HepG2 (cell line): ENCODE data around the gene EP300. TPM values are rescaled to one million over a fixed set of nuclear protein-coding genes. Genes with fewer than 3 reads are reported as not detected.
A peak's percentile ranks its signal among the peaks of the same experiment; 100 is the strongest.

Source experiments
- BCL3 ChIP-seq: sonication (generic); formaldehyde crosslinking; IDR thresholded peaks from 2 replicates; pipeline ENCODE4 v1.5.1; 2020; ENCODE audit warnings: mild to moderate bottlenecking, missing genetic modification reagents, moderate library complexity
- CBX5 ChIP-seq: sonication (generic); formaldehyde crosslinking; IDR thresholded peaks from 2 replicates; pipeline ENCODE4 v1.4.0; 2020; ENCODE audit warnings: missing genetic modification reagents, borderline replicate concordance
- CCDC6 ChIP-seq: sonication (generic); formaldehyde crosslinking; IDR thresholded peaks from 2 replicates; pipeline ENCODE4 v1.8.1; 2022; ENCODE audit warnings: mild to moderate bottlenecking, missing genetic modification reagents, moderate library complexity
- ELF1 ChIP-seq: sonication (generic); formaldehyde crosslinking; IDR thresholded peaks from 2 replicates; pipeline ENCODE4 v1.4.0; 2020; ENCODE audit warnings: missing genetic modification reagents
- FOXA3 ChIP-seq: IDR thresholded peaks from 2 replicates; pipeline ENCODE4 v1.6.1; 2016; ENCODE audit warnings: missing genetic modification reagents, missing compliant biosample characterization
- KAT8 ChIP-seq: IDR thresholded peaks from 2 replicates; pipeline ENCODE4 v1.6.1; 2016; ENCODE audit warnings: missing genetic modification reagents, missing compliant biosample characterization
- MXD3 ChIP-seq: IDR thresholded peaks from 2 replicates; pipeline ENCODE4 v1.6.1; 2016; ENCODE audit warnings: mild to moderate bottlenecking, missing biosample characterization, missing genetic modification reagents
- NFKB2 ChIP-seq: sonication (generic); formaldehyde crosslinking; IDR thresholded peaks from 2 replicates; pipeline ENCODE4 v1.4.0; 2020; ENCODE audit warnings: missing genetic modification reagents, borderline replicate concordance
- PHF20 ChIP-seq: sonication (generic); formaldehyde crosslinking; IDR thresholded peaks from 2 replicates; pipeline ENCODE4 v1.5.0; 2020; ENCODE audit warnings: mild to moderate bottlenecking, missing genetic modification reagents
- RXRA ChIP-seq: sonication (generic); formaldehyde crosslinking; IDR thresholded peaks from 2 replicates; pipeline ENCODE4 v1.5.1; 2020; ENCODE audit warnings: missing genetic modification reagents
- TARDBP ChIP-seq: sonication (generic); formaldehyde crosslinking; IDR thresholded peaks from 2 replicates; pipeline ENCODE4 v1.8.0; 2022; ENCODE audit warnings: mild to moderate bottlenecking, missing genetic modification reagents
- U2AF2 ChIP-seq: fragments of 200-400 bp; formaldehyde crosslinking; IDR thresholded peaks from 2 replicates; pipeline ENCODE4 v1.6.1; 2017; ENCODE audit warnings: low read depth, mild to moderate bottlenecking, low read length
- ZFP37 ChIP-seq: sonication (generic); formaldehyde crosslinking; IDR thresholded peaks from 2 replicates; pipeline ENCODE4 v1.4.0; 2020; ENCODE audit warnings: missing genetic modification reagents, borderline replicate concordance
- ZFYVE20 ChIP-seq: sonication (generic); formaldehyde crosslinking; IDR thresholded peaks from 2 replicates; pipeline ENCODE4 v1.8.0; 2023; ENCODE audit warnings: low read depth, mild to moderate bottlenecking, moderate library complexity, missing genetic modification reagents, borderline replicate concordance
- ZNF281 ChIP-seq: sonication (generic); formaldehyde crosslinking; IDR thresholded peaks from 2 replicates; pipeline ENCODE4 v1.4.0; 2020; ENCODE audit warnings: missing genetic modification reagents, borderline replicate concordance
- ZNF30 ChIP-seq: sonication (generic); formaldehyde crosslinking; IDR thresholded peaks from 2 replicates; pipeline ENCODE4 v1.5.0; 2020; ENCODE audit warnings: mild to moderate bottlenecking, missing genetic modification reagents
- ZNF552 ChIP-seq: sonication (generic); formaldehyde crosslinking; IDR thresholded peaks from 2 replicates; pipeline ENCODE4 v1.9.0; 2022; ENCODE audit warnings: missing genetic modification reagents, mild to moderate bottlenecking, borderline replicate concordance
- ZNF619 ChIP-seq: sonication (generic); formaldehyde crosslinking; IDR thresholded peaks from 2 replicates; pipeline ENCODE4 v1.4.0; 2020; ENCODE audit warnings: mild to moderate bottlenecking, missing genetic modification reagents
- ZNF724P ChIP-seq: sonication (generic); formaldehyde crosslinking; IDR thresholded peaks from 2 replicates; pipeline ENCODE4 v1.8.0; 2022; ENCODE audit warnings: missing genetic modification reagents, borderline replicate concordance
- ZNF772 ChIP-seq: sonication (generic); formaldehyde crosslinking; IDR thresholded peaks from 2 replicates; pipeline ENCODE4 v1.5.0; 2020; ENCODE audit warnings: mild to moderate bottlenecking, missing genetic modification reagents
- ZNF891 ChIP-seq: sonication (generic); formaldehyde crosslinking; IDR thresholded peaks from 2 replicates; pipeline ENCODE4 v1.5.0; 2020; ENCODE audit warnings: mild to moderate bottlenecking, missing genetic modification reagents
- ZSCAN21 ChIP-seq: sonication (generic); formaldehyde crosslinking; IDR thresholded peaks from 2 replicates; pipeline ENCODE4 v1.8.0; 2022; ENCODE audit warnings: mild to moderate bottlenecking, missing genetic modification reagents, moderate library complexity, borderline replicate concordance
- ZUFSP ChIP-seq: sonication (generic); formaldehyde crosslinking; IDR thresholded peaks from 2 replicates; pipeline ENCODE4 v1.9.0; 2021; ENCODE audit warnings: missing genetic modification reagents, mild to moderate bottlenecking, borderline replicate concordance
- polyA plus RNA-seq, 8 experiments: library from polyadenylated mRNA; depleted of rRNA in 3 of 8; stranded (reverse) in 7 of 8; unstranded in 1 of 8; fragments of >200 nt; fragmentation: Illumina TruSeq in 4 of 8; extraction: Trizol in 4 of 8; gene quantifications; 2 replicates each; pipeline versions ENCODE4 v1.2.1 to v1.2.3, GENCODE V29; 2011 to 2016; ENCODE audit warnings: low read depth in 4 of 8, missing spikeins in 1 of 8, mixed read lengths in 1 of 8; ENCODE audit not compliant: insufficient read depth in 1 of 8
- total RNA-seq, 5 experiments: library from RNA; depleted of rRNA; stranded (reverse); fragments of >200 nt; fragmentation: Illumina TruSeq; extraction: Trizol; gene quantifications; 2 replicates each; pipeline ENCODE4 v1.2.3, GENCODE V29; 2016; ENCODE audit warnings: low read depth in 1 of 5

The EP300 gene
- total and polyA plus RNA-seq, 2 of the 13 experiments (the other 11 are each of a cell fraction or from before 2014, with no cell fraction given) = 13.6 to 14.9 TPM

- TF ChIP-seq TARDBP = peak; percentile 7; the same call in 1 of the 2 replicates
- TF ChIP-seq ZNF281 (CRISPR knock-in tag) = no peak
- peak; percentile 81; the same call in 1 of the 2 replicates for TF ChIP-seq ZNF772 (CRISPR knock-in tag)
- TF ChIP-seq U2AF2 = no peak
- TF ChIP-seq MXD3 (CRISPR knock-in tag) = peak; percentile 70; the same call in 1 of the 2 replicates
- no peak for TF ChIP-seq ZNF30 (CRISPR knock-in tag)
- TF ChIP-seq NFKB2 = peak; percentile 23; the same call in 1 of the 2 replicates
- peak; percentile 67; the same call in 1 of the 2 replicates for TF ChIP-seq BCL3
- 0 out of 2 replicates have a peak, but pooled peaks have one; percentile 27 for TF ChIP-seq ZNF724P
- peak; percentile 55; the same call in 1 of the 2 replicates for TF ChIP-seq KAT8 (CRISPR knock-in tag)
- peak; percentile 24; the same call in 1 of the 2 replicates for TF ChIP-seq CBX5 (CRISPR knock-in tag)
- TF ChIP-seq CCDC6 (CRISPR knock-in tag) = no peak
- no peak for TF ChIP-seq ZUFSP (CRISPR knock-in tag)
- TF ChIP-seq ZNF619 = no peak
- TF ChIP-seq RXRA = 0 out of 2 replicates have a peak, but pooled peaks have one; percentile 7
- TF ChIP-seq ELF1 (CRISPR knock-in tag) = peak; percentile 46; the same call in 1 of the 2 replicates
- TF ChIP-seq ZFYVE20 (CRISPR knock-in tag) = 0 out of 2 replicates have a peak, but pooled peaks have one; percentile 24
- peak; percentile 63; the same call in 1 of the 2 replicates for TF ChIP-seq ZSCAN21 (CRISPR knock-in tag)
- 0 out of 2 replicates have a peak, but pooled peaks have one; percentile 14 for TF ChIP-seq ZNF891
- TF ChIP-seq FOXA3 = peak; percentile 10; the same call in 1 of the 2 replicates
- no peak for TF ChIP-seq ZFP37 (CRISPR knock-in tag)
- TF ChIP-seq PHF20 = no peak
- TF ChIP-seq ZNF552 (CRISPR knock-in tag) = peak; percentile 69; the same call in 1 of the 2 replicates
Measured at GRCh38 chr22:41197038-41197972, 104.9 kb downstream of the EP300 start (continued).
